Dedifferentiated amniotic fluid mesenchymal stem cell (primary cell): Measurements from ENCODE around the gene ODF4.

Source experiments
- DNase-seq: peaks from one replicate; pipeline ENCODE4 v3.0.0-alpha.2; 2016; ENCODE audit errors: extremely low spot score

ODF4 gene, protein sequence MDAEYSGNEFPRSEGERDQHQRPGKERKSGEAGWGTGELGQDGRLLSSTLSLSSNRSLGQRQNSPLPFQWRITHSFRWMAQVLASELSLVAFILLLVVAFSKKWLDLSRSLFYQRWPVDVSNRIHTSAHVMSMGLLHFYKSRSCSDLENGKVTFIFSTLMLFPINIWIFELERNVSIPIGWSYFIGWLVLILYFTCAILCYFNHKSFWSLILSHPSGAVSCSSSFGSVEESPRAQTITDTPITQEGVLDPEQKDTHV

DNA sequence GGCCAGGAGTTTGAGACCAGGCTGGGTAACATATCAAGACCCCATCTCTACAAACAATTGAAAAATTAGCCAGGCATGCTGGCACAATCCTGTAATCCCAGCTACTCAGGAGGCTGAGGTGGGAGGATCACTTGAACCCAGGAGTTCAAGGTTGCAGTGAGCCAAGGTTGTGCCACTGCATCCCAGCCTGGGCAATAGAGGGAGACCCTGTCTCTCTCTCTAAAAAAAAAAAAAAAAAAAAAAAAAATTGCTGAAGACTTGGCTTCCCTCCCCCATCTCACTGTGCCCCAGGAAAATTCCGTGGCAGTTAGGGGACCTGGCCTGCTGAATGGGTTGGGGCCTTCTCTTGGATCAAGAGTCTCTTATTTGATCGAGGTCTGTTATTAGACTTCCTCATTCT, at the start of gene ODF4:
ODF4 (plus strand) TSS at position 301 of the 400 bp plus-strand sequence. CDS start 212 bp downstream, outside the sequence.
- DNase-seq: no peak

DNA sequence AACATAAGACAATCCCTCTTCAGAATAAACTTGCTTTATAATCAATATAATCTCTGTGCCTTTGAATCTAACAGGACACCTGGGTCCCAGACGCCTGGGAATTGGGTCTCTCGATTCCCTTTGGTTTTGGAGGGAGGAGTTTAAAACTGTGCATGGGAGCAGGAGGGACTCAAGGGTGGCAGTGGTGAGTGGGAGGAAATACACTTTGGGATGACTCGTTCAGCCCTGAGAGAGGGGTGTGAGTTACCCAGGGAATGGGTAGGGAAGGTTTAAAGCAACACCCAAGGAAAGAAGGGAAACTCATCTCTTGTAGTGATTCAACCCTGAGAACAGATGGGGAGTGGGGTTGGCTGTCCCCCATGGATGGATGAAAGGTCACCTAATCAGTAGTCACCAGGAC, 49.6 kb upstream of the ODF4 start:
- DNase-seq: no peak

DNA sequence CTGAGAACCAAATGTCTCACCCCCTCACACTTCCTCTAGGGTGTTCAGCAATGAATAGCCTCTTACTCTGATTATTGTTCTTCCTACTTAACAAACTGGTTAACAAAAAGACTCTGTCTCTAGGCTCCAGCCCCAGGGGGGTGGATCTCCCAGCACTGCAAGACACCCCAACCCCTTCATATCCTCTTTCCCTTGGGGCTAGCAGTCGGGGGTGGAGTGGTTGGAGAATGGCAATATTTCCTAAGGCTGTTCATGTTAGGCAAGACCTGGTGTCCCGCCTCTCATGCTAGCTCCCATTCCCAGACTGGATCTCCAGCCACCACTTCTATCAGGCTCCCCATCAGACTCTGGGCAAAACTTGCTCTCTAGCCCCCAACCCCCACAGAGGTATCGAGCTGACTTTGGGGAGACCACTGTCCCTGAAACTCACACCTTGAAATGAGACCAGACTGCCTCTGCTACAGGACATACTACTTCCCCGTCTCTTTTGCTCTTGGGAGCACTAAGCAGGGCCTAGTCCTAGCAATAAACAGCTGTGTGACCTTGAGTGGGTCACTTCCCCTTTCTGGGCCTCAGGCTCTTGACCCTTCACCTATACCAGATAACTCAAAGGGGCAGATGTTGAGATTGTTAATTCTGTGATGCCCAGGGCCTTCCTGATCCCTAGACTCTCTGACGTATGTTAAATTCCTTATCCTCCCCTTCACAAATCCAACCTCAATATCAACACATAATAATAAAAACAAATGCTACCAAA, 46.8 kb upstream of the ODF4 start:
- DNase-seq: no peak

DNA sequence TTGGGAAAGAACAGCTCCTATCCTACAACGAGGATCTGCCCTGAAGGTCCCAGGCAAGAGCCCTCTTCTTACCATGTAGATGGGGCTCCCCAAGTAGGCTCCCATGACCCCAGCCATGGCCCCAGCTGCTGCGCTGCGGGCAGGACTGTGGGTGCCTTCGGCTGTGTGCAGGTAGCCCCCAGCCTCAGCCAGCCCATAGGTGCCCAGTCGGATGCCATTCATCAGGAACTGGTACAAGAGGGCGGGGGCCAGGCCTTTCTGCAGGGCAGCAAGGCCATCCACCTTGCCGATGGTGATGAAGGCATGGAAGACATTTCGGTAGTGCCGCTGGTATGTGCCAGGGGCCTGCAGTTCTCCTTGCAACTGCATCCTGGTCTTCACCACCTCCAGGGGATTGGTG, 45.3 kb upstream of the ODF4 start:
- DNase-seq: no peak

- no peak for DNase-seq
Measured at GRCh38 chr17:8294814-8295316, 44.8 kb upstream of the ODF4 start.

GRCh38 chr17:8300226-8300625, 39.4 kb upstream of the ODF4 start:
- DNase-seq: no peak

GRCh38 chr17:8300627-8301242, 38.9 kb upstream of the ODF4 start:
- peak; percentile 42 for DNase-seq

- no peak for DNase-seq
Measured at GRCh38 chr17:8310601-8311123, 29.0 kb upstream of the ODF4 start.

GRCh38 chr17:8311131-8311790, 28.4 kb upstream of the ODF4 start:
- DNase-seq: no peak

GRCh38 chr17:8312251-8312650, 27.4 kb upstream of the ODF4 start:
- no peak for DNase-seq

DNA sequence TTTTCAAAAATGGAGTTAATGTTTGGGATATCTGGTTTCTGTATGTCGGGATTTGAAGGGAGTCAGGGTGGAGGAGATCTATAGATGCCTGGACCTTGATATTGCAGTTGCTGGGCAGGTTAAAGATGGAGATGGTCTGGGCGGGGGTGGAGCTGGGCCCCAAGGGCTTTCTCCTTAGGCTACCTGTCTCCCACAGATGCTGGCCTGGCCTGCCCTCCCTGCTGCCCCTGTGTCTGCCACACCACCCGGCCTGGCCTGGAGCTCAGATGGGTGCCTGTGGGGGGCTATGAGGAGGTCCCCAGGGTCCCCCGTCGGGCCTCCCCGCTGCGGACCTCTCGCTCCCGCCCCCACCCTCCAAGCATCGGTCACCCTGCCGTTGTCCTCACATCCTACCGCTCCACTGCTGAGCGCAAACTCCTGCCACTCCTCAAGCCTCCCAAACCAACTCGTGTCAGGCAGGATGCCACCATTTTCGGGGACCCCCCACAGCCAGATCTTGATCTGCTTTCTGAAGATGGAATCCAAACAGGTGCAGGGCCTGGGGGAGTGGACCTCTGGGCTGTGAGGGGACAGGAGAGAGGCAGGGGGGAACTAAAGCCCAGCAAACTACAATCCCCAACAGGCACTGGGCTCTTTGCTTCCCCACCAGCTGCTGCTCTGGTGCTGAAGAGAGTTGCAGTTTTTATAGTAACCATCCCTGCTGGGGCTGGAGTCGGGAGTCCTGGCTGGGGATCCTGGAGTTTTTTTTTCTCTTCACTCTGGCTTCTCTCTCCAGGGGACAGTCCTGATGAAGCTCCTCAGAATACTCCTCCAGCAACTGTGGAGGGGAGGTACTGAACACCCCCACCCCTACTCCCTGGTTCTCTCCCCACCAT, 26.7 kb upstream of the ODF4 start:
- no peak for DNase-seq

DNA sequence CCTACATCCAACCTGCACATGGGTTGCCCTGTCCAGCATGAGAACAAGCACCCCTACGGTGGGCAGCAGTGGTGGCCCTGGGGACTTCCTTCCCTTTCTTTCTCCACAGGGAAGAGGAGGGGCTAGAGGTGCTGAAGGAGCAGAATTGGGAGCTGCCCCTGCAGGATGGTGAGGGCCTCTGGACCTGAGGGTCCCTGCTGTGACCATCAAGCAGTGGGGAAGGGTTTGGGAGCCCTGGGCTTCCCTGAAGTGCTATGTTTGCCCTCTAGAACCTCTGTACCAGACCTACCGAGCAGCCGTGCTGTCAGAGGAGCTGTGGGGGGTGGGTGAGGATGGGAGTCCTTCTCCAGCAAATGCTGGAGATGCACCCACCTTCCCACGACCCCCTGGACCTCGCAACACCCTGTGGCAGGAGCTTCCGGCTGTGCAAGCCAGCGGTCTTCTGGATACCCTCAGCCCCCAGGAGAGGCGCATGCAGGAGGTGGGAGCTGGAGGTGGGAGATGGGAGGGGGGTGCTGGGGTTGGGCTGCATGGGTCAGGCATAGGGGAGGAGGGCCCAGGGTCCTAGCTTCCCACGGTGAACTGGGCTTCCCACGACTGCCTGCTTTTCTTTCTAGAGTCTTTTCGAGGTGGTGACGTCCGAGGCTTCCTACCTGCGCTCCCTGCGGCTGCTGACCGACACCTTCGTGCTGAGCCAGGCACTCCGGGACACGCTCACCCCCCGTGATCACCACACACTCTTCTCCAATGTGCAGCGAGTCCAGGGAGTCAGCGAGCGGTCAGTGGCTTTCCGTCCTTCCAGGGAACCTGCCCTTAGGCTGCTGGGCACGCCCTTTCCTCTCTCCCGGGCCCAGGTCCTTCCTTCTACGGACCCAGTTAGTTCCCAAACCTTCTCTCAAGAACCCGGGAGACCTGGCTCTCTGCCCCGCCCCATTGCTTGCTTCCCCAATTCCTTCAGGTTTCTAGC, 24.6 kb upstream of the ODF4 start:
- no peak for DNase-seq

DNA sequence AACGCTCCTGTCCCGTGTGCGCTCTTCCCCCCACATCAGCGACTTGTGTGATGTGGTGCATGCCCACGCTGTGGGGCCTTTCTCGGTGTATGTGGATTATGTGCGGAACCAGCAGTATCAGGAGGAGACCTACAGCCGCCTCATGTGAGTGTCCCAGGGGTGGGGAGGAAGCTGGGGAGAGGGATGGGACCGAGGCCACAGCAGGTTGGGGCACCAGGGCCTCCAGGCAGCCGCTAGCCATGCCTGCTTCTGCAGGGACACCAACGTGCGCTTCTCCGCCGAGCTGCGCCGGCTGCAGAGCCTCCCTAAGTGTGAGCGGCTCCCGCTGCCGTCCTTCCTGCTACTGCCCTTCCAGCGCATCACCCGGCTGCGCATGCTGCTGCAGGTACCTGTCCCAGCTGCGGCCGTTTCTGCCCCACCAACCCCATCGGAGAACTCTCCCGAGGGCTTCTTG, 23.8 kb upstream of the ODF4 start:
- DNase-seq: no peak

DNA sequence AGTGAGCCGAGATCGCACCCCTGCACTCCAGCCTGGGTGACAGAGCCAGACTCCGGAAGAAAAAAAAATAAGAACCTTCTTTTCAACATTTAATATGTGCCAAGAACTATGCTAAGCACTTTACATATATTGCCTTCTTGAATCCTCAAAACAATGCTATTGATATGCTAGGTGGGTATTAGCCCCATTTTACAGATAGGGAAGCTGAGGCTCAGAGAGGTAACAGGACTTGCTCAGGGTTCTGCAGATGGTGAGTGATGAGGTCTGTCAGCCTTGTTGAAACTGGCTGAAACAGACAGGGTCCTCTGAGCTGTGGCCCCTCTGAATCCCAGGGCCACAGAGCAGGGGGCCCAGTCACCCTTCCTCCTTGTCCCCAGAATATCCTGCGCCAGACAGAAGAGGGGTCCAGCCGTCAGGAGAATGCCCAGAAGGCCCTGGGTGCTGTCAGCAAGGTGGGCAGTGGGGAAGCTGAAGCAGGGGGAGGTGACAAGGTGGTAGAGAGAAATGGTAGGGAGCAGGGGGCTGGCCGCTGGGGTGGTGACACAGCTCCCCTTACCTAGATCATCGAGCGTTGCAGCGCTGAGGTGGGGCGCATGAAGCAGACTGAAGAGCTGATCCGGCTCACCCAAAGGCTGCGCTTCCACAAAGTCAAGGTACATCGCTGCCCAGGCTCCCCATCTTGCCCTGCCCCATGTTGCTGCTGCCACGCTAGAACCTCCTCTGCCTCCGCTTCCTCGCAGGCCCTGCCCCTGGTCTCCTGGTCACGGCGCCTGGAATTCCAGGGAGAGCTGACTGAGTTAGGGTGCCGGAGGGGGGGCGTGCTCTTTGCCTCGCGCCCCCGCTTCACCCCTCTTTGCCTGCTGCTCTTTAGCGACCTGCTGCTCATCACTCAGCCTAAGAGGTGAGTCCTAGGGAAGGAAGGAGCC, 21.4 kb upstream of the ODF4 start:
- DNase-seq: no peak

GRCh38 chr17:8320262-8320661, 19.4 kb upstream of the ODF4 start:
- DNase-seq: no peak

GRCh38 chr17:8320990-8321389, 18.6 kb upstream of the ODF4 start:
- no peak for DNase-seq

DNA sequence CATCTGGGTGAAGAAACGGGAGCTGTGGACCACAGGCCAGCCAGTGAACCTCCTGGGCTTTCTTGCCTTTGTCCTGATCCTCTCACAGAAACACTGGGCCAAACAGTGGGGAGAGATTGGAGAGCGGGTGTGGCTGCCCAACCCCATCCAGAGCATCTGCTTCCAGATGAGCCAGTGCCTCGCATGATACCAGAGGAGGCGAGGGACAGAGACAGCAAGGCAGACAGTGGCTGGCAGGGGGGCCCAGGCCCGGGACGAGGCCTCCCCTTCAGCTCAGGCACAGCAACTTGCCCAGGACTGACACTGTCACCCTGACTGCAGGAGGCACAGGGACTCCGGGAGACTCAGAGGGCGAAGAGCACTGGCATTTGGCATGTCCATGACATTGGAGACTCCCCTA, 17.6 kb upstream of the ODF4 start:
- DNase-seq: no peak

DNA sequence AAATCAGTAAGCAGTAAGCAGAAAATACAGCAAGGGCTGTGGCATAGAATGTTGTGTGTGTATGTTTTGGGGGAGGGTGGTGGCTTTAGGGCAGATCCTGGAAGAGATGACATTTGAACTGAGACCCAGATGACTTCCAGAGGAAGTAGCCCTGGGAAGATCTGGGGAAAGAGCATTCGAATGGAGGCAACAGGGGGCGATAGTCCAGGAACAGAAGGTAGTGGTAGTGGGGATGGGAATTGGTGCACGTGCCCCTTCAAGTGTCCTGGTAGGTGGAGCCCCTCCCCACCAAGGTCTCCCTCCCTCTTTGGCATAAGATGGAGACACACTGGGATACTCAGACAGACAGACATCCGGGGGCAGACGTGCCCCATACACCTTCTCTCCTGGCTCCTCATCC, 15.5 kb upstream of the ODF4 start:
- no peak for DNase-seq

GRCh38 chr17:8324923-8325322, 14.7 kb upstream of the ODF4 start:
- no peak for DNase-seq
